HG03097 (cell line): ENCODE results near the gene POU2AF1.

Experiments used
- ATAC-seq: cut with Tn5 transposase; IDR thresholded peaks from one replicate; pipeline ENCODE4 v1.9.1; 2021; ENCODE audit not compliant: unreplicated experiment, low FRiP score

Gene POU2AF1, protein sequence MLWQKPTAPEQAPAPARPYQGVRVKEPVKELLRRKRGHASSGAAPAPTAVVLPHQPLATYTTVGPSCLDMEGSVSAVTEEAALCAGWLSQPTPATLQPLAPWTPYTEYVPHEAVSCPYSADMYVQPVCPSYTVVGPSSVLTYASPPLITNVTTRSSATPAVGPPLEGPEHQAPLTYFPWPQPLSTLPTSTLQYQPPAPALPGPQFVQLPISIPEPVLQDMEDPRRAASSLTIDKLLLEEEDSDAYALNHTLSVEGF

DNA sequence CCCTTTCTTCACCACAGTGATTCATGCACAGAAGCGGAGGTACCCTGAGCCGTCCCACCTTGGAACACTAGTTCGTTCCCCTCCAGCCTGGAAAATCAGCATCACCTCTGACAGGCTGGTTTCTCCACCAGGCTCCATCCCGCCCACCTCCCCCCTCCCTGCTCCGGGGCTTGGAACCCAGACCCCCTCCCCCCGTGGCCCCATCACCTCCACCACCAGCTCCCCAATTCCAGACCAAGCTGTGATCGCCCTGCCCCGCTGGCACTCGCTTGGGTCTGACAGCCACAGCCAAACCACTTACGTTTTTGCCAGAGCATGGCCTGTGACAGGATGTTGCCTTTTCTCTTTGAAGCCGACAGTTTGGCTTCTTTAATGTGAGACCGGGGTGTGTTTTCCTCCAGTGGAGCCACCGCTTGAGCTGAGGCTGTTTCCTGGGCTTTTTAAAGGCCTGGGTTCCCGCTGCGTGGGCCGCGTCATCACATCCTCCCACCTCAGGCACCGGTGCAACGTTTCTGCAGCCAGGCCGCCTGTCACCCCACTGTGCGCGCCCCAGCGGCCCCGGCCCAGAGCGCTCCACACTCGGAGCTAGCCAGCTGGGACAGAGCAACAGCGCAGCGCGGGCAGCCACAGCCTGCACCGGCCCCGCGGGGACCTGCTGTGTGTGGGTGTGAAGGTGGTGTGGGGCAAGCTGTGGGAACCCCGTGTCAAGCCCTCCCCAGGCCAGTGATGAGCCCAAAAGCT is at the start of gene POU2AF1:
TSS of gene POU2AF1 (minus strand) at position 415 of the 741 bp plus-strand sequence. CDS start at position 317, 98 bp downstream.
- ATAC-seq, result peak; percentile 44

DNA sequence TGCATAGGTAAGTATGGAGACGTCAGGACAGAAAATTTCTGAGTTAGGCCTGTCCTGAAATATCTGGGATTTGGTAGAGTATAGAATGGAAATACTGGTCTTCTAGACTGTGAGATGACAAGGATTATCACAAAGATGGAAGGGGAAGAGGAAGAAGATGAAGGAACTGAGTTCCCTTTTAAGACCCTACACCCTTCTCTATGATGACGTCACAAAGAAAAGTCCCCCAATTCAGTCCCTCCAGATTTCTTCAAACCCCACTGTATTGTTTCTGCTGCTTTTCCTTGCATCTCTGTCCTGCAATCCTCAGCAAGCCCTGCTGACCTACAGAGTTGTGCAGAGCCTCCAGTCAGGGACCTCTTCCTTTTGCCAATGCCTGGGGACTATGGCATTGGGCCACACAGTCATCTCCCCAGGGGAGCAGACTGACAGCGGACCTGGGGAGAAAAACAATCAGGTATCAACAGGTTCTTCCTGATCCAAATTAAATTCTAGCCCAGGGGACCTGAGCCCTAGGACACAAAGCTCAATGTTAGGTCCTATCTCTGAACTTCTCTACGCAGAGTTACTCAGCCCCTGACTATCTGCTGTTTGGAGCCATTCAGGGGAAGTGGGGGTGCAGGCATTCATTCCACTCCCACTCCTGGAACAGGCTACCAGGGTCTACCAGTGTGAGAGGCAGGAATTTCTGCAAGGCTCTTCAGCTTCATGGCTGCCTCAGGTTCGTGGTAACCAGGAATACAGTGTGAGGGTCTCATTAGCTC is 49.2 kb upstream of the POU2AF1 start:
- no peak for ATAC-seq

DNA sequence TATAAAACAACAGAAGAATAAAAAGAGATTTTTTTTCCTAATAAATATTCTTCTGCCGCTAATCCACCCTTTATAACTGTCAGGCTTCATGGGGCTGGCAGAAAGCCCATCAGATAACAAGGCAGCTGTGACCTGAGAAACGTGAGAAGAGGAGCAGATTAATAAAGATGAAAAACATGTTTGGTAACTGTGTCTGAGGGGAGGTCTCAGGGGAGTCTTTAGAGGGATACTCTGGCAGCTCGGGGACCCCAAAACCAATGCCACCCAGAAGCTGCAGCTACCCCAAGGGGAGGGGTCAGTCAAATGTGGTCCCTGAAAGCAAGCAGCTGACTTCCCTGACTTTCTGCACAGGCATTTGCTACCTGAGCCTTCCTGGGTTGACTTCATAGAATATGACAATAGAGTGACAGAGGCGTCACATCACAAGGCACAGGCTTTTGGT is 48.4 kb upstream of the POU2AF1 start:
- ATAC-seq, result no peak

DNA sequence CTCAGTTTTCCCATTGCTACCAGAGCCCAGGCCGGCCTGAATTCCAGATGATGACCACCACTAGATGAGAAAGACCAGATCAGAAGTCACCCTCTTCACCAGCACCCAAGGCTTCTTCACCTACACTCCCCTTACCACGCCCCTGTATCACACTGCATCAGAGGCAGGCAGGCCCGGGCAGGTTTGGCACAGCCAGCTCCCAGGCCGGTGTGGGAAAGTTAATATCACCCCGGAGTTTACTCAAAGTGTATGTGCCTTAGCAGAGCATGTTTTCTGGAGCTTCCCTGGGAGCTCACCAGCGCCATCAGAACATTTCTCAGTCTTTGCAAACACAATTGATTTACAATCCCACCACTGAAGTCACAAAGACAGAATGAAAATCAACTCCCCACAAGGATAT is 47.5 kb upstream of the POU2AF1 start:
- ATAC-seq, result no peak

DNA sequence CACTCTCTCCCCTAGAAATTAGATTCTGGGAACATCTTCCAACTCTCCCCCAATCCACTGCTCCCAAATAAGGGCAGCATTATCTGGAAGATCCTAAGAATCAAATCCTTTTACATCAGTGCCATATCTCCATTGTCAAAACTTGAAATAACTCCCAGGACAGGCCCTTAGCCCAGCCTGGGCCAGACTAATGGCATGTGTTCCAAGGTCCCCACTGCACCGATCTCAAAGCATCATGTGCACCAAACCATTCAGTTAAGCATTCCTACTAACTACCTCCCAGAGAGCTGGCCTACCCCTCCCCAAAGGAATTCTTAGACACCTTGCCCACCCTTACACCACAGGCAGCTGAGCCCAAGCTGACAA is 44.2 kb upstream of the POU2AF1 start:
- no peak for ATAC-seq

DNA sequence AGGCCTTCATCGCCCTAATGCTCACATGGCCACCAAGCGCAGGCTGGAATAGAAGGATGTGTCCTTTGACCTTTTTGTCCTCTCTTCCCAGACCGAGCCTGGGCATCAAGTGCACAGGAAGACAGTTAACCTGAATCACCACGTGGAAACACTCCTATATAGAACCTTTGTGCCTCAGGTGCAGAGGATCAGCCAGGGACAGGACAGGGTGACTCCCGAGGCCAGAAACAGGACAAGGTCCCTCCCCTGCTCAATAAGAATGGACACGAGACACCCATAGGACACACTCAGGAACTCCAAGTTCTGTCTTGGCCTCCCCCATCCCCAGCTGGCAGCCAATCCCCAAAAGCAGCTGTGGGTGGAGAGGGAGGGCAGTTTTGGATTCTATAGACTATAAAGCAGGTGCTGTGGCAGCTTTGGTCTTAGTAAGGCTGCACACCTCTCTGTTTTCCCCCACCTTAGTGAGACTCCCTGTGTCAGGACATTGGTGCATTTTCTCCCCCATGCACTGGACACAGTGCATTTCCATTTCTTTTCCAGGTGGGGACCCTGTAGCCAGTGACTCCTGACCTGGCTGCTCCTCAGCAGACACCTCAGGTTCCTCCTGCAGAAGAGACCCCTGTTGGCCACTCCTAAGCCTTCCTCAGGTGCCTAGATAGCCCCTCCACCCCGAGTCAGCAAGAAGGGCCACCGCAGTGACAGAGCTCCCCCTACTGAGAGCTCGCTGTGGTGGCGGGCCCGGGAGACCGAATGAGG is 43.6 kb upstream of the POU2AF1 start:
- ATAC-seq, result peak; percentile 52

DNA sequence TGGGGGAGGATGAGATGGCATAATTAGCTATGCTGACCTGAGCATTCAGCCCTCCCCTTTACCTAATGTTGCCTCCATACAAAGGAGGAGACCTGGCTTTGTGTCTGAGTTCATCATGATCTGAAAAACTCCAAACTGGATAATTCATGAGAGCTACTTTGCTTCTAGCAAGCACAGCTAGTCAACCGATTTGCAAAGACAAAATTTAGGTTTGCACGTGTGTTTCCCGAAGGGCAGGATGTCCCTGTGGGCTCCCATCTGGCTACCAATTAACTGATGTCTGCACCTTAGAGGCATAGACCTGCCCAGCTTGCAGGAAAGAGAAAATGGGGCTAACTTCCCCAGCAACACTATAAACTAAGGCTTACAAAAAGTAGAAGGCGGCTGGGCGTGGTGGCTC is 42.2 kb upstream of the POU2AF1 start:
- ATAC-seq, result no peak

DNA sequence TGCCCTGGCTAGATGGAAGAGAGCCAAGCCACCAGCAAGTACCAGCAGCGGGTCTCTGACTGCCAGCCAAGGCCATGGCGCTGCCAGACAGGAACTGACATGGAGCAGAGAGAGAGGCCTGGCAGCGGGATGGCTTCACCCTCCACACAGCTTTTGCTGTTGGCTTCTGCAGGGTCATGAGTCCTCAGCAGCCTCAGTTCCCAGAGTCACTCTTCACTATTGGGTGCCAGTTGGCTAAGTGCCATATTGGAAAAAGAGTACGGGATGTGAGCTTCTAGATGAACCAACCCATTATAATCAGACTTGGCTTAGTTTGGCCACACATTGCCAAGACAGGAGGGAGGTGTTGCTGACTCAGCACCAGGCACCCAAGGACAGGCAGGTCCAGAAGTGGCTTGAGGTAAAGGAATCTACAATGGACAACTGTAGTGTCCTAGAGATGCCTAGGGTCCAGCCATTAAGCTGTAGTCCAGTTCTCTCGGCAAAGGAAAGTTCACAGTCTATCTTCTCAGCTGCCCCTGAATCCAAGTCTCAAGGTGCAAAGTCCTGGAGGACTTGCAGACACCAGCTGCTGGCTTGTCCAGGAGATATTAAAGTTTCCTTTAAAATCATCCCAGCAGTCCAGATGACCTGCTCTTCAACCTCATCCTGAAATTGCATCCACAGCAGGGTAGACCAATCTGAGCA is 40.7 kb upstream of the POU2AF1 start:
- ATAC-seq, result no peak

DNA sequence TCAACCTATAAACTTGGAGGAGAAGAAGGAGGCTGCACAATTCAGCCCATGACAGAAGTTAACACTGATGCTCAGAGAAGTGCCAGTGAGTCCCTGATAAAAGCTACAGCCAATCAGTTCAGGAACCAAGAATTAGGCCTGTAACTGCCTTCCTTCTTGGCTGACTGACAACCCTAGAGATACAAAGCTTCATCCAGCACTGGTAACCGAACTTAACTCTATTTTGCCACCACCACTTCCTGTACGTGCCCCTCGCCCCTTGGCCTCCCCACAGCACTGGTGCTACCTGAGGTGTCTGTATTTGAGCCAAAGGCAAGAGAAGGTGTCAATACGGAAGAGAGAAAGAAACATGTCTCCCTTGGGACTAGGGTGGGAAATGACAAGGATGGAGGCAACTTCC is 40.1 kb upstream of the POU2AF1 start:
- ATAC-seq, result no peak

DNA sequence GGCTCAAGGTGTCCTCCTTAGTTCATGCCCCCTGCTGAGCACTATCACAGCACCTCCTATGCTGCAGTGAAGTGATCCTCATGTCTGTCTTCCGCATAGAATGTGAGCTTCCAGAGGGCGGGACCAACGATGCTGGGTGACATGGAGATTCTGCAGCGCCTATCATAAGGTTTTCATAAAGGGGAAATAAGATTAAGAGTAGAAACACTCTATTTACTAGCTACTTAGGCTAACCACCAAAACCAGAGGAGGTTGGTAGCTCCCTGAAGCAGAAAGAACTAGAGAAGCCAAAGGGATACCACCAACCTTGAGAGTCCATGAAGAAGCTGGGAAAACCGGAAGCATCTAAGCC is 39.3 kb upstream of the POU2AF1 start:
- ATAC-seq, result no peak

DNA sequence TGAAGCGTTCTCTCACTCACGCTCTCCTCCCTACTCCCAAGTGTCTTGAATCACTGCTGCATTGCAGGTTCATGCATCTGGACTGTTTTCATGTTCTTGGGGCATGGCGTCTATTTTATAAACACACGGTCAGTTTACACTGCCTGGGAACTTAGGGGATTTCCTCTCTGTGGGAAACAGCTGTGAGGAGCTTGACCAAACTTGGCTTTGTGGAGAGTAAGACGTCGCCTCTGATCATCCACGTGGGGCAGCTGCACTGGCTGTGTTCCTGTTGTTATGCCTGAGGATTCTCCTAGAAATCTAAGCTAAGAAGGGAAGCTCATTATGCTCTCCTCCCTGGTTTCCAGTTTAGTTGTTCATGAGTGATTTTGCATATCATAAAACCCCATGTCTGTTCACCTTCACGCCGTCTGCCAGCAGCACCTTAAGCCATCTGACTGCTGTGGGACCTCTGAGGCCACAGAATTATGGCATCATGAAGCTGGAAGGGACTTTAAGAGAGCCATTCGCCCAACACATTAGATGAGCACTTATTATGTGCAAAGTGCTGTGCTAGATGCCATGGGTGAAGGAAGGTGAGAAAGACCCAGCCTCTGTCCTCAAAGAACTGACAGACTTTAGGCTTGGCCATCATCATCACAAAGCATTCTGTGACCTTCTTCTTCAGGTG is 38.8 kb upstream of the POU2AF1 start:
- ATAC-seq, result peak; percentile 28

DNA sequence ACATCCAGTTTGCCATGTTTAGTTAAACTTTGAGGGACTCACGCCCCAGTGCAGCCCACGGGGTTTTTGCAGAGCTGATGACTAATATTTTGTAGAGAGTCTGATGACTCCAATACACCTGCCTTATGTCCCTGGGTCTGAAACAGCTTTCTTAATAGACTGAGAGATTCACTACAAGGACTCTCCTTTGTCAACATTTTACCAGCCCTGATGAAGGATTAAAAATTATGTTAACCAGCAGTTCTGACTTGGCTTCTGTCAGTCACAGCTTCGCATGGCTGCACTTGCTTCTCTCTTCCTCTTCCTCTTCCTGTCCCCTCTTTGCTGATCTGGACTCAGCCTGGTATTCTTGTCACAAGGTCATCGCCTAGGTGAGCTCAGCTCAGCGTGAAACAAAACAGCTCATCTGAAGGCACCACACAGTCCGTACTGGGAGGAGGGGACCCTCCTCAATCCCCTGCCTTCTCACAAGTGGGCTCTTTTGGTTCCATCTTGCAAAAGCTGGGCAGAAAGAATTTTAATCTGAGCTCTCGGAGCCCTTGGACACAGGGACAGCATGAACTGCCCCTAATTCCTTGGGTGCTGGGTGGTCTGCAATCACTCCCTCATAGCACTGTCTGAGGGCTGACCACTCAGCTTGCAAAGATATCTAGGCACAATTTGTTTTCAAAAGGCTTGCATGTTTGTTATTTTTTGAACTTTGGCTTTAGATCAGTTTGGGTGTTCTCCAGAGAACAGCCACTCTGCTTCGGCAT is 38.1 kb upstream of the POU2AF1 start:
- peak; percentile 51 for ATAC-seq

DNA sequence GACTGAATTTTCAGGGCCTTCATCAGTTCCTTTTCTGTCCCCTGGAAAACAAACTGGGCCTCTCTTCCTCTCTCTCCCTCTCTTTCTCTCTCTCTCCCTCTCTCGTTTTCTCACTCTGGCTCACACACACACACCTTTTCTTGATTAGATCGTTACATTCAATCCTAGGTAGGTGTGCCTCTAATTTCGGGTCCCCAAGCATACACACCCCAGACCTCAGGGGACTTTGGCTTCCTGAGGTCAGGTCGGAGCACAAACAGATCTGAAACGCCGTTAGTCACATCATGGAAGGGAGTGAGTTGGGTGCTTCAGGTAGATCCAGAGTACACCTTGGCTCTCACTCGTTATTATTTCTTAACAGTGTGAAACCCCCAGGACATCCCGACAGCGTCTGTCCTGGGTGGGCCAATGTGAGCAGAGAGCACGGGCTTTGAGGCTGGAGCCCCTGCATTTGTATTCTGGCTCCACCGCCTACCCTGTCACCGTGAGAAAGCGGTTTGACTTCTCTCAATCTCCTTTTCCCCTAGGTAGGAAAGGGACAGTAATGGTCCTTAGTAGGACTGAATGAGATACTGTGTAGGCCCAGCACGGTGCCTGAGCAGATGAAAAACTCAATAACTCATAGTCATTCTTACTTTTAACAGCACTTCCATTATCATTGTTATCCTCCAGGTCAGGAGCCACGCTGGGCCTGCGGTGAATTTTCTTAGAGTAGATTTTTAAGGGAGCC is 37.3 kb upstream of the POU2AF1 start:
- no peak for ATAC-seq

DNA sequence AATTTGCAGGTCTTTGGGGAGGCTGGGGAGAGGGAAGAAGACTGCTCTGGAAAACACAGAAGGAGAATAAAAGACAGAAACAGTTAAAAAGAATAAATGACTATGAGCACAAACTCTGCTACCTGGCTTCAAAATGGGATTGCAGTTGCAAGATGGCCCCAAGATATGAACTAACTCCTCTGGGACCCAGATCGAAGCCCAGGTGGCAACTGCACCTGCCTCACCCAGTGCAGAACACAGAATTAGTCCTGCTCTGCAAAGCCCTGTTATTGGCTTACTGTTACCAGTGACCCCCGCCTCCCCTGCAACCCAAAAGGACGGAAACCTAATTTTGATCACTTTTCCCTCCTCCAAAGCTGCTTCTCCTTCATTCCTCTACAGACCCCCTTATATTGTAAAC is 35.9 kb upstream of the POU2AF1 start:
- no peak for ATAC-seq

DNA sequence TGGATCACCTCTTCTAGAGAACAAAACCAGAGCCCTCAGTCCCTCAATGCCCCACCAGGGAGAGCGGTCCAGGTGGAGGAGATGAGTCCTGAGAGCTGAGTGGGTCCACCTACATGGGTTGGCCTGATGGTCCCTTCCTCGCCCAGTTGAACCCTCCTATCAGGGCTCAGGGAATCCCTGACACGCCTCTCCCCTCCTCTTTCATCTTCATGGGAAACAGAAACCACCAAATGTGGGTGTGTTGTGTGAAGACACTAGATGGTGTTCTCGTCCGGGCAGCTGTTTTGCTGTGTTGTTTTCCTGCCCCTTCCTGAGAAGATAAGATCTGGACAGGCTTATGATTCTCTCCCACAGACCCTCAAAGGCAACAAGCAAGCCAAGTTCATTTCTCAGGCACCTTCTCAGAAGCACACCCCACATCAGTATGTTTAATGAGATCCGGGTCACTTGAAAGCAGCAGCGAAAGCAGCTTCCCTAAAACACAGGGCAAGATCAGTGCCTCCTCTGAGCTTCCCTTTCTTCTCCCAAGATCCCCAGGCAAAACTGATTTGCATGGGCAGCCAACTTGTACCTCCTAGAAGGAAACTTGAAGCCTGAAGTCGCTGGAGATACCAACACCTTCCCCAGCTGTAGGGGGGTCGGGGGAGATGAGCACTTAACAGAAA is 35.3 kb upstream of the POU2AF1 start:
- peak; percentile 23 for ATAC-seq

DNA sequence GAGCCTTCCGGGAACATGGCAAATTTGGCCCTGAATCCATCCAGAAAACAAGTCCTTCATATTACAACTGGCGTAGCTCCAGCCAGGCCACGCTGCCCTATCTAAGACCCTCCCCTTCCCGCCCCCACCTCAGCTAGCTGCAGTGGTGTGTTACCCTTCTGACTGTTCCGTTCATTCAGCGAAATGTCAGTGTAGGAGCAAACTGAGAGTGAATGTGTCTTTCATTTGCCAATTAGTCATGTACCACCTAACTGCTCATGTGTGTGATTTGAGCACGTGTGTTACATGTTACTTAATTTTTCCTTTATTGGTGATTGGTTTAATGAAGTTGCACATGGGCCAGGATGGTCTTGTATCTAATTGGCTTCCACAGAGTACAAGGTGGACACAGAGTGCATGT is 34.8 kb upstream of the POU2AF1 start:
- ATAC-seq, result no peak

DNA sequence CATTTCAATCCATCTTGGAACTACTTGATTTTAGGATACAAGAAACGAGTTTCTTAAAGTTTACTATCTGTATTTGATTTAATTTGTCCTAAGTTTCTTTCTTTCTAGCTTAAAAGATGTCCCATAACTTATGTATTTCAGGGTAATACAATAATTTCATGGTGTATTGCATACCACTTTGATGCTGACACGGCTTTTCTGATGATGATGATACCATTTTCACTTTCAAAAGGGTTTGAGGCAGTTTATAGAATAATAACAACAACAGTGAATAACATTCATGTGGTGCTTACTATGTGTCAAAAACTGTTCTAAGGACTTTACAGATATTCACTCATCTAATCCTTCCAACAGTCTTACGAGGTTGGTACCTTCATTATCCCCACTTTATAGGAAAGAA is 33.2 kb upstream of the POU2AF1 start:
- ATAC-seq, result no peak

DNA sequence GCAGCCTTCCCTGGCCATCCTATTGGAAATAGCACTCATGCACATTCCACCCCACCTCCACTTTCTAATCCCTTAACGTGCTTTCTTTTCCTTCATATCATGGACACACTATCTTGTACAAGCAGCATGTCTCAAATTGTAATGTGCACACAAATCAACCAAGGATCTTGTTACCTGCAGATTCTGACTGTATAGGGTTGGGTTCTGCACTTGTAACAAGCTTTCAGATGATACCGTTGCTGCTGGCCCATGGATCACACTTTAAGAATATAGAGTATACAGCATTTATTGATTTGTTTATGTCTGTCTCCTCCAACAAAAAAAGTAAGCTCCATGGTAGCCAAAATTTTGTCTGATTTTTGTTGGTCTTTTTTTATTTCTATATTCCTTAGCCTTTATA is 32.4 kb upstream of the POU2AF1 start:
- no peak for ATAC-seq
